ENCODE results near the gene SARS2. TPM values are rescaled to one million over a fixed set of nuclear protein-coding genes. Genes with fewer than 3 reads are reported as not detected.
A peak's percentile ranks its signal among the peaks of the same experiment; 100 is the strongest.

The SARS2 gene
- total RNA-seq, 2 experiments from 2014 or later = 45.7 to 46.4 TPM

DNA sequence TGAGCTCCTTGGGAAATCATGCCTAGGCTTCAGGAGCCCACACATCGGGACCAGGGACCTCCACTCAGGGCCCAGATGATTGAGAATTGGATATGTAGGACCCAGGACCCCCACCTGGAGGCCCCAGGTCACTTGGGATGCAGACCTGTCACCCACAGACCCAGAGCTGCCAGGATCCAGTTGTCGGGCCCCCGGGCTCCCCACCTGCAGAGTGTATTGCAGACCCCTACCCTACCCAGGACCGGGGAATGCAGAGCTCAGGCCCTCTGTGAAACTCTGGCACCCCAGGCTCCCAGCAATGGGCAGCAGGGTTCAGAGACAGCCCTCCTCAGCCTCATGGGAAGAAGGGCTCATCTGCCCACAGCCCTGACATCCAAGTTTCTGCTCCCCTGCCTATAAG is 24.9 kb downstream of the SARS2 start:
- peaks cover 53% of the 10 kb centered on the region for H3K36me3 Mint-ChIP-seq
- H3K9me3 Mint-ChIP-seq (ENCODE audit: low read depth) = peaks cover 4% of the 10 kb centered on the region
- no peak overlapping the region for H3K4me3 Mint-ChIP-seq
- H3K27ac Mint-ChIP-seq = no peak overlapping the region
- CTCF ChIA-PET = interaction anchor here (1.3 to 1.8 kb wide), 4 partner anchors 18 to 136 kb away, joined by 3 to 9 read pairs (median 5); partner anchors contain the start of genes MRPS12 and SARS2
- ATAC-seq (no peak), DNase-seq (no peak)
- no peaks in the 10 kb centered on the region for H3K27me3 Mint-ChIP-seq
- peaks cover 22% of the 10 kb centered on the region for H3K4me1 Mint-ChIP-seq

DNA sequence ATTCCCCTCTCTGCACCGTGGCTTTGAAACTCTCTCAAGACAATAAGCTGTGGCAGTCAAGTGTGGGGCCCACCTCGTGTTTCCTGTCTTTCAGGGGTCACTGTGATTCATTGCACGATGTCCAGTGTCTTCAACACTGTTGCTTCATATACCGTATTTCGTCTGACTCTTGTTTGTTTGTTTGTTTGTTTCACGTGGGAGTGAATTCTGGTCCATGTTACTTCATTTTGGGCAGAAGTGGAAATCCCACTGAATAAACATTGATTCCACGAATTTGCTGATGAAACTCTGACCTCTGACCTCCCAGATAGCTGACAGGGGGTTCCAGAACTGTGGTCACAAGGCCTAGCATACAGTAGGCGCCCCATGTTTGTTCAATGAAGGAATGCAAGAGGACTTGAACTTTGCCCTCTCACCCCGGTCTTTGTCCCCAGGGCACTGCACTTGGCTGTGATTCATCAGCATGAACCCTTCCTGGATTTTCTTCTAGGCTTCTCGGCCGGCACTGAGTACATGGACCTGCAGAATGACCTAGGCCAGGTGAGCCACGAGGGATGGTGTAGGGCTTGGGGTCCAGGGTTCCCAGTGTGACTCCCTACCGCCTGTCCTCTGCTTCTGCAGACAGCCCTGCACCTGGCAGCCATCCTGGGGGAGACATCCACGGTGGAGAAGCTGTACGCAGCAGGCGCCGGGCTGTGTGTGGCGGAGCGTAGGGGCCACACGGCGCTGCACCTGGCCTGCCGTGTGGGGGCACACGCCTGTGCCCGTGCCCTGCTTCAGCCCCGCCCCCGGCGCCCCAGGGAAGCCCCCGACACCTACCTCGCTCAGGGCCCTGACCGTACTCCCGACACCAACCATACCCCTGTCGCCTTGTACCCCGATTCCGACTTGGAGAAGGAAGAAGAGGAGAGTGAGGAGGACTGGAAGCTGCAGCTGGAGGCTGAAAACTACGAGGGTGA is 25.7 kb downstream of the SARS2 start:
- DNase-seq (no peak), ATAC-seq (no peak)
- CTCF ChIA-PET = interaction anchor here (1.3 to 1.4 kb wide), 2 partner anchors 17 to 25 kb away, joined by 6 to 9 read pairs; partner anchors contain the start of genes MRPS12 and SARS2
- Mint-ChIP-seq H3K27ac (no peak overlapping the region), H3K4me3 (no peak overlapping the region), H3K9me3 (ENCODE audit: low read depth) (peaks cover 4% of the 10 kb centered on the region), H3K36me3 (peaks cover 54% of the 10 kb centered on the region), H3K27me3 (no peaks in the 10 kb centered on the region), H3K4me1 (peaks cover 27% of the 10 kb centered on the region)

DNA sequence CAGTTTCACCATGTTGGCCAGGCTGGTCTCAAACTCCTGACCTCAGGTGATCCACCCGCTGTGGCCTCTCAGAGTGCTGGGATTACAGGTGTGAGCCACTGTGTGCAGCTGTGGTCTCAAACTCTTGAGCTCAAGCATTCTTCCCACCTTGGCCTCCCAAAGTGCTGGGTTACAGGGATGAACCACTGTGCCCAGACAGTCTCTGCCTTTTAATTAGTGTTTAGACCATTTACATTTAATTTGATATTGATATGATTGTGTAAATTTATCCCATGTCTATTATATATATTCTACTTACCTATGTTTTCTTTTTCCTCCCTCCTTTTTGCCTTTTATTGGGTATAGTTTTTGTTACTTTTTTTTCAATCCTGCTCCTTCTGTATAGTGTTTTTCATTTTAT is 28.9 kb downstream of the SARS2 start:
- no peaks in the 10 kb centered on the region for H3K27me3 Mint-ChIP-seq
- CTCF ChIA-PET = interaction anchor here (1.0 to 4.0 kb wide), 4 partner anchors 14 to 268 kb away, joined by 3 to 34 read pairs (median 5); partner anchors contain the start of genes MRPS12 and SARS2
- peaks cover 34% of the 10 kb centered on the region for H3K36me3 Mint-ChIP-seq
- H3K4me3 Mint-ChIP-seq = peak overlapping the region; percentile 21
- ATAC-seq (no peak), DNase-seq (no peak)
- peak overlapping the region; percentile 14 for H3K27ac Mint-ChIP-seq
- peaks cover 40% of the 10 kb centered on the region for H3K4me1 Mint-ChIP-seq
- no peaks in the 10 kb centered on the region for H3K9me3 Mint-ChIP-seq (ENCODE audit: low read depth)

DNA sequence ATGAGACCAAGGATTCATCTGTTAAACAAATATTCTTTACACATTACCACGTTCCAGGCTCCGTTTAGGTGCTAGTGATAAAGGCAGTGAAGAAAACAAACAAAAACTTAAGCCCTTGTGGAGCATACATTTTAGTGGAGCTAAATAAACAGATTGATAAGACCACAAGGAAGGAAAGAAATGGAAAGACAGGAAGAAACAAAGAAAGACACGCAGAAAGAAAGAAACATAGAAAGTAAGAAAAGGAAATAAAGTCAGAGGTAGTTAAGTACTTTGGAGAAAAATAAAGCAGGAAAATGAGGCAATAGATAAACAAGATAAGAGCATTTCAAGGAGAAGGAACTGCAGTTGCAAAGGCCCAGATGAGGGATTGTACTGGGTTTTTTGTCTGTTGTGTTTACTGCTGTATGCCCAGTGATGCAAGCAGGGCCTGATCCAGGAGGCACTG is 29.8 kb downstream of the SARS2 start:
- DNase-seq (no peak), ATAC-seq (no peak)
- CTCF ChIA-PET = interaction anchor here (0.6 to 4.0 kb wide), 9 partner anchors 13 to 355 kb away, joined by 3 to 34 read pairs (median 5); partner anchors contain the start of genes MRPS12 and SARS2
- Mint-ChIP-seq H3K27me3 (no peaks in the 10 kb centered on the region), H3K9me3 (ENCODE audit: low read depth) (no peaks in the 10 kb centered on the region), H3K27ac (peak overlapping the region; percentile 54), H3K36me3 (peaks cover 31% of the 10 kb centered on the region), H3K4me1 (peaks cover 40% of the 10 kb centered on the region), H3K4me3 (peak overlapping the region; percentile 97)

DNA sequence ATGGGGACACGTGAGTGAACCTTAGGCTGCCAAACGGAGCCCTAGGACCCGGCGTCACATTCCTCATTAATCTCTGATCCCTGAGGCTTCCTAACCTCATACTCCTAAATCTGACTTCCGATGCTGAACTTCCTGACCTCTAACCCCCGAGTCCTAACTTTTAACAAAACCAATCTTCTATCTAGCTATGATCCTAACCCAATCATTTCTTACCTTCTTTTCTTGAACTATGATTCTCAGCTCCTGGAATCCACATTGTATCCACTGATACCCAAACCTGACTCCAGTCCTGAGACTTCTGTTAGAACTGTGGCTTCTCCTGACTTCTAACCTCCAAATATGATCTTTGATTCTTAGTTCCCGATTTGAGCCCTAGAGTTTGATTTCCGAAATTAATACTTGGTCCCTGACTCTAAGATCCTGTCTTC is 30.3 kb downstream of the SARS2 start:
- no peak for DNase-seq
- peaks cover 28% of the 10 kb centered on the region for H3K36me3 Mint-ChIP-seq
- H3K4me1 Mint-ChIP-seq = peaks cover 40% of the 10 kb centered on the region
- no peaks in the 10 kb centered on the region for H3K27me3 Mint-ChIP-seq
- H3K4me3 Mint-ChIP-seq = peak overlapping the region; percentile 97
- peak overlapping the region; percentile 92 for H3K27ac Mint-ChIP-seq
- CTCF ChIA-PET = interaction anchor here (0.6 to 4.0 kb wide), 10 partner anchors 13 to 581 kb away, joined by 3 to 34 read pairs (median 4); partner anchors contain the start of genes FAM98C, MRPS12 and SARS2
- ATAC-seq = no peak
- no peaks in the 10 kb centered on the region for H3K9me3 Mint-ChIP-seq (ENCODE audit: low read depth)

DNA sequence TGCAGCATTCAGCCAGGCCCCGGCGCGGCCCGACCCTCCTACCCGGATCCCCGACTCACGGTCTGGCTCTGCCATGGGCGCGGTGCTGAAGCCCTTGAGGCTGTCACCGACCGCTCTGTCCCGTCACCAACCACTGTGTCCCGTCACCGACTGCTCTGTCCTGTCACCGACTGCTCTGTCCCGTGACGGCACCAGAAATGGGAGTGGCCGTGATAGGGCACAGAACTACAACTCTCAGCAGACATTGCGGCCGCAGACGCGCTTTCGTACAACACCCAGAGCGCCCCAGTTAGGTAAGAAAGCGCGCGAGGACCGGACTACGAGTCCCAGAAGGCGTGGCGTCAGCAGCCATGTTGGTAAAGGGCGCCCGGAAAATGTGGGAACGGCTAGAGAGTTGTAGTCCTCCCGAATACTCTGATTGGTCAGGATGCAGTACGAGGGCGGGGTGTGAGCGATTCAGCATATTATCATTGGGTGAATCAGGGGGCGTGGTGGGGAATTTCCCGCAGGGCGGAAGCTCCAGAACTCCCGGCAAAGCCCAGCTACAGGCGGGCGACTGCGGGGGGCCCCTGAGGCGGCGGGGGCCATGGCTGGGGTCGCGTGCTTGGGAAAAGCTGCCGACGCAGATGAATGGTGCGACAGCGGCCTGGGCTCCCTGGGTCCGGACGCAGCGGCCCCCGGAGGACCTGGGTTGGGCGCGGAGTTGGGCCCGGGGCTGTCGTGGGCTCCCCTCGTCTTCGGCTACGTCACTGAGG is 30.9 kb downstream of the SARS2 start, which contains the start of the genes NFKBIB and SIRT2:
Gene NFKBIB (plus strand): TSS at position 523 of the 755 bp plus-strand sequence. CDS start 64 bp downstream, at position 587.
Gene SIRT2 (minus strand): TSS at position 172 of the 755 bp plus-strand sequence. CDS start 97 bp downstream, at position 75.
- H3K4me1 Mint-ChIP-seq = peaks cover 40% of the 10 kb centered on the region
- CTCF ChIA-PET = interaction anchor here (0.6 to 4.0 kb wide), 10 partner anchors 9 to 581 kb away, joined by 3 to 34 read pairs (median 4); partner anchors contain the start of genes FAM98C, MRPS12 and SARS2
- ATAC-seq = peak; percentile 92
- peak; percentile 100 for DNase-seq
- no peaks in the 10 kb centered on the region for H3K27me3 Mint-ChIP-seq
- H3K36me3 Mint-ChIP-seq = peaks cover 26% of the 10 kb centered on the region
- no peaks in the 10 kb centered on the region for H3K9me3 Mint-ChIP-seq (ENCODE audit: low read depth)
- H3K4me3 Mint-ChIP-seq = peak within 1 kb of the TSS; percentile 97
- peak within 1 kb of the TSS; percentile 92 for H3K27ac Mint-ChIP-seq

DNA sequence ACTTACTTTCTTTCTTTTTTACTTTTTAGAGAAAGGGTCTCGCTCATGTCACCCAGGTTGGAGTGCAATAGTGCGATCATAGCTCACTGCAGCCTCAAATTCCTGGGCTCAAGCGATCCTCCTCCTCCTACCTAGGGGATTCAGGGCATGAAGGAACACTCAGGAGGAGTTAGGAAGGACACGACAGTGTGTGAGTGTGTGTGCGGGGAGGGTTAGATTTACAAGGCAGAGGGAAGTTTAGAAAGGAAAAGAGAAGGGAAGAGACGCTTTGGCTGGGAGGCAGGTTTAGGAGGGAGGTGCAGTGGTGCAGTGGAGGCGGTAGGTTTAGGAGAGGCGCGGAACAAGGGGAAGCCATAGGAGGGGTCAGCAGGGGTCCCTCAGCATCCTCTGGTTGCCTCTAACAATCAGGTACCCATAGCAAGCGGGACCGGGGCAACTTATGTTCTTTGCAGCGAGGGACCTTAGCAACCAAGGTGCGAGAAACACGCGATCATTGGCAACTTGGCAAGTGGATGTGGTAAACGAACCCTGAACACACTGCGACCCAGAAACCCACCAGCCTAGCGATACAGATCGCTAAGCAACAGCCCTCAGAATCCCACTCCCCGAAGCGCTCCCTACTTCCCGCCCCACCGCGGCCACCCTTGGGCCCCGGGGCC is 31.6 kb downstream of the SARS2 start:
- H3K27ac Mint-ChIP-seq = peak overlapping the region; percentile 92
- DNase-seq (no peak), ATAC-seq (no peak)
- peaks cover 19% of the 10 kb centered on the region for H3K36me3 Mint-ChIP-seq
- peaks cover 33% of the 10 kb centered on the region for H3K4me1 Mint-ChIP-seq
- no peaks in the 10 kb centered on the region for H3K27me3 Mint-ChIP-seq
- CTCF ChIA-PET = interaction anchor here (3.2 kb wide), 1 partner anchor 11 kb away, joined by 13 read pairs; no protein-coding TSS in a partner anchor
- no peaks in the 10 kb centered on the region for H3K9me3 Mint-ChIP-seq (ENCODE audit: low read depth)
- H3K4me3 Mint-ChIP-seq = peak overlapping the region; percentile 97

DNA sequence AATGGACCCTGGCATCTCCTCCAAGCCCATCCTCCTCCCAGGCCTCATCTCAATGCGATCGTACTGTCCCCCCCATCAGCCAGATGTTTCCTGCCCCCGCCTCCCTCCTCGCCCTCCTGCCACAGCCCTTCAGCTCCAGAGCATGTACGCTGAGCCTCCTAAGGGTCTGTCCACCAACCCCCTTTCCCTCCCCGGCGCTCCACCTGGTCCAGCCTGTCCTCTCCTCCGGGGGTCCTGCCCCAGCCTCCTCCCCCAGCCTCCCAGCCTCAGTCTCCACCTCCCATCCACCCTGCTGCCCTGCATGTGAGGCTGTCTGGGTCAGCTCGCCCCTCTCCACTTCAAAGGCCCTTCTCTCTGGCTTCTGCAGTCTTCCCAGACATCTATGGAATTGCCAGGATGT is 35.6 kb downstream of the SARS2 start:
- CTCF ChIA-PET = no interaction called here
- Mint-ChIP-seq H3K27ac (no peak overlapping the region), H3K4me1 (peaks cover 14% of the 10 kb centered on the region), H3K27me3 (no peaks in the 10 kb centered on the region), H3K36me3 (peaks cover 1% of the 10 kb centered on the region), H3K9me3 (ENCODE audit: low read depth) (no peaks in the 10 kb centered on the region), H3K4me3 (no peak overlapping the region)
- ATAC-seq = no peak
- no peak for DNase-seq

DNA sequence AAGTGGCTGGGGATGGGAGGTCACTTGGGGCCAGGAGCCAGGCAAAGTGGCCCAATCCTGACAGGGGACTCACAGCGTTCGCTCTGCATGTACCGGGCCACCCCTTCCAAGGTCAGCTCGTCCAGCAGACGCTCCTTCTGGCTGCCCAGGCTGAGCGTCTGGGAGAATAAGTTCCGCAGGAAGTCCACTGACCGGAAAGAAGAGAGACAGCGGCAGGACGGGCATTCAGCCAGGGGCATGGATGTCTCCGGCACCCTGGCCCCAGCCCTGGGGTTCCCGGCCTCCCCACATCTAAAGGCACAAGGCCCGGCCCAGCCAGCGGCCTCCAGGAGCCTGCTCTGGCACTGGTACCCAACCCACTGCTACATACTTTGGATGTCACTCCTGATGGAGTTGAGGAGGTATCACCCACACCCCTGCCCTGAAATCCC is 37.2 kb downstream of the SARS2 start:
- DNase-seq (no peak), ATAC-seq (no peak)
- Mint-ChIP-seq H3K9me3 (ENCODE audit: low read depth) (no peaks in the 10 kb centered on the region), H3K4me1 (peaks cover 7% of the 10 kb centered on the region), H3K4me3 (no peak overlapping the region), H3K27me3 (no peaks in the 10 kb centered on the region), H3K36me3 (peaks cover under 1% of the 10 kb centered on the region), H3K27ac (no peak overlapping the region)
- CTCF ChIA-PET = interaction anchor here (3.0 kb wide), 1 partner anchor 15 kb away, joined by 12 read pairs; the partner anchor contains the start of gene RINL

DNA sequence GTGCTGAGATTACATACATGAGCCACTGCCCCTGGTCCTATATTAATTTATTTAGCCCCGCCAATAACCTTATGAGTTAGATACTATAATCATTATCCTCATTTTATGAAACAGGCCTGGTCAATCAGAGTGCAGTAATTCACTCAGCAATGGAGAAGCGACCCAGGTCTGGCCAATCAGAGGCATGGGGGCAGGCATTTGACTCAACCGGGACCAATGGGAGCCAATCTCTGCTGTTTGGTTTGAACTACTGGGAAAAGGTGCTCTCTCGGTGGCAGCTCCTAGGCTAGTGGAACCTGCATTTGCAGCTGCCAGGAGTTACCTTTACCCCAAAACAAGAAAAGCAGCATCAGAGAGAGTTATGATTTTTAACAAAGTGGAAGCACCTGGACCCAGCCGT is 37.7 kb downstream of the SARS2 start:
- Mint-ChIP-seq H3K27me3 (no peaks in the 10 kb centered on the region), H3K4me3 (no peak overlapping the region), H3K9me3 (ENCODE audit: low read depth) (no peaks in the 10 kb centered on the region), H3K4me1 (peaks cover 2% of the 10 kb centered on the region), H3K27ac (no peak overlapping the region), H3K36me3 (peaks cover 2% of the 10 kb centered on the region)
- CTCF ChIA-PET = interaction anchor here (3.0 kb wide), 1 partner anchor 15 kb away, joined by 12 read pairs; the partner anchor contains the start of gene RINL
- ATAC-seq (no peak), DNase-seq (no peak)

DNA sequence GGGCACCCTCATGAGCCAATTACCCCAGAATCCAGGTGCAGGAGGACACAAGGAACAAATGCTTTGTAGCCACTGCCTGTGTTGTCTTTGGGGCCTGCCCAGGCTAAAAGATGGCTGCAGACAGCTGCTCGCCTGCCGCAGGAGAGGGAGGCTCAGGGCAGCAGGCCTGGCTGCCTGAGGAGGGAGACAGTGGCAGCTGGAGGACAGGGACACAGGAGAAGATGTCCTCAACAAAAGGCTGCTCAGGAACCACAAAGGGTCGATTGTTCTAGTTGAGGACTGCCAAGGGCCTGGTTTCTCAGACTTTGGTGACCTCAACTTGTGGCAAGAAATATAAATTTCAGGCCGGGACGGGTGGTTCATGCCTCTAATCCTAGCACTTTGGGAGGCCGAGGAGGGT is 38.8 kb downstream of the SARS2 start:
- CTCF ChIA-PET = interaction anchor here (0.8 to 3.0 kb wide), 2 partner anchors 14 to 38 kb away, joined by 4 to 12 read pairs; partner anchors contain the start of gene RINL

DNA sequence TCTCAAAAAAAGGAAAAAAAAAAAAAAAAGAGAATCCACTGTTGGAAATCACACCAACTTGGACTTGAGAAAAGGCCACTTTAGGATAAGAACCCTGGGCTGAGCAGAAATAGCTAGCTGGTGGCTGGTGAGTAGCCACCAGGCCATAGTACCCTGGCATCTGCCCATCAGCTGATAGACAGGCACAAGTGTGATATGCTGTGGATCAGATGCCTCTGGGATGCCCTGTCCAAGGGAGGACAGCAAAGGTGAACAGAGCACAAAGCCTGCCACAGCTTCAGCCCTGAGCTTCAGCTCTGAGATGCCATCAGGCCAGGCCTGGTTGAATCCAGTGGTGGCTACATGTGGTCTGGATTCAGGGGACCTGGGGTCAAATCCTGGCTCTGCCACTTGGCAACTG is 39.9 kb downstream of the SARS2 start:
- Mint-ChIP-seq H3K9me3 (ENCODE audit: low read depth) (no peaks in the 10 kb centered on the region), H3K4me3 (no peak overlapping the region), H3K36me3 (peaks cover 2% of the 10 kb centered on the region), H3K4me1 (no peaks in the 10 kb centered on the region), H3K27ac (no peak overlapping the region), H3K27me3 (no peaks in the 10 kb centered on the region)
- no peak for ATAC-seq
- CTCF ChIA-PET = no interaction called here
- no peak for DNase-seq

More for the DNA sequence above, 38.8 kb downstream of the SARS2 start:
- DNase-seq (no peak), ATAC-seq (no peak)
- Mint-ChIP-seq H3K36me3 (peaks cover 2% of the 10 kb centered on the region), H3K27ac (no peak overlapping the region), H3K4me3 (no peak overlapping the region), H3K4me1 (no peaks in the 10 kb centered on the region), H3K9me3 (ENCODE audit: low read depth) (no peaks in the 10 kb centered on the region), H3K27me3 (no peaks in the 10 kb centered on the region)
